HCT116 (cell line): Measurements from ENCODE around the gene RRH.

Experiments
- EZH2 ChIP-seq: fragments of 200-600 bp; sonication (generic); IDR thresholded peaks from 2 replicates; pipeline ENCODE4 v1.6.1; 2017; ENCODE audit warnings: antibody characterized with exemption, mixed run types
- FOSL1 ChIP-seq: IDR thresholded peaks from 2 replicates; pipeline ENCODE4 v1.6.1; 2012; ENCODE audit warnings: low read depth
- POLR2A ChIP-seq: IDR thresholded peaks from 2 replicates; pipeline ENCODE4 v1.7.0; 2011; ENCODE audit warnings: borderline replicate concordance; ENCODE audit not compliant: insufficient read depth, insufficient read length; ENCODE audit errors: extremely low read depth
- SP1 ChIP-seq: IDR thresholded peaks from 2 replicates; pipeline ENCODE4 v1.6.1; 2012; ENCODE audit warnings: low read depth
- ZNF274 ChIP-seq: fragments of 200-500 bp; sonication (Bioruptor generic); IDR thresholded peaks from 2 replicates; pipeline ENCODE4 v1.6.1; 2014; ENCODE audit warnings: mild to moderate bottlenecking, low read depth, low read length, inconsistent platforms
- TF ChIP-seq, protein P1 (sequence below): IDR thresholded peaks from 2 replicates; pipeline ENCODE4 v1.6.1; 2011; ENCODE audit warnings: mild to moderate bottlenecking, low read length, moderate library complexity; ENCODE audit not compliant: insufficient replicate concordance; ENCODE audit errors: extremely low read depth
- TF ChIP-seq, protein P2 (sequence below), 3 experiments: fragments of 200-600 bp in 1 of 3; sonication (generic) in 1 of 3; IDR thresholded peaks in 2 of 3; conservative IDR thresholded peaks in 1 of 3; 2 replicates each; pipeline ENCODE4 v1.5.1; 2012 to 2017; ENCODE audit warnings: low read depth in 2 of 3, low read length in 2 of 3, antibody characterized with exemption in 1 of 3, borderline replicate concordance in 1 of 3, control low read depth in 1 of 3, mild to moderate bottlenecking in 1 of 3, mixed read lengths in 1 of 3, mixed run types in 1 of 3, moderate library complexity in 1 of 3; ENCODE audit not compliant: insufficient read depth in 1 of 3
- TF ChIP-seq, protein P3 (sequence below): IDR thresholded peaks from 2 replicates; pipeline ENCODE4 v1.6.1; 2012

DNA sequence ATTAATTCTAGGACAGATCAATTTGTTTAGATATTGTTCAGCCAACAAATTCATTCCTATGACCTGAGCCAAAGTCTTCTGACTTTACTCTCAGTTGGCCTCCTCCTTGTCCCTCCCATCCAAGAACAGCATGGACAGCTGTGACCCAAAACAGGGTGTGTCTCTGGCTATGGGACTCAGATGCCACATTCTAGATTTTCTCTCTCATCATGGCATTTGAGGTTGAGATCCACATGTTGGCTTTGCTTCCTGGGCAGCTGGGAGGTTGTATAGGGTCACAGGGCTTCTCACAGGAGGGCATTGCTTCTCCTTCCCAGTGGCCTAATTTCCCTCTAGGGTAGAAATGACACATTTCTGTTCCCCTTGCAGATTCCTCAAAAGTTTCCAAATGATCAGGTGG is 62.3 kb downstream of the RRH start:
- TF ChIP-seq, protein P1, sequence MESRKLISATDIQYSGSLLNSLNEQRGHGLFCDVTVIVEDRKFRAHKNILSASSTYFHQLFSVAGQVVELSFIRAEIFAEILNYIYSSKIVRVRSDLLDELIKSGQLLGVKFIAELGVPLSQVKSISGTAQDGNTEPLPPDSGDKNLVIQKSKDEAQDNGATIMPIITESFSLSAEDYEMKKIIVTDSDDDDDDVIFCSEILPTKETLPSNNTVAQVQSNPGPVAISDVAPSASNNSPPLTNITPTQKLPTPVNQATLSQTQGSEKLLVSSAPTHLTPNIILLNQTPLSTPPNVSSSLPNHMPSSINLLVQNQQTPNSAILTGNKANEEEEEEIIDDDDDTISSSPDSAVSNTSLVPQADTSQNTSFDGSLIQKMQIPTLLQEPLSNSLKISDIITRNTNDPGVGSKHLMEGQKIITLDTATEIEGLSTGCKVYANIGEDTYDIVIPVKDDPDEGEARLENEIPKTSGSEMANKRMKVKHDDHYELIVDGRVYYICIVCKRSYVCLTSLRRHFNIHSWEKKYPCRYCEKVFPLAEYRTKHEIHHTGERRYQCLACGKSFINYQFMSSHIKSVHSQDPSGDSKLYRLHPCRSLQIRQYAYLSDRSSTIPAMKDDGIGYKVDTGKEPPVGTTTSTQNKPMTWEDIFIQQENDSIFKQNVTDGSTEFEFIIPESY: no peak
- TF ChIP-seq, protein P2, sequence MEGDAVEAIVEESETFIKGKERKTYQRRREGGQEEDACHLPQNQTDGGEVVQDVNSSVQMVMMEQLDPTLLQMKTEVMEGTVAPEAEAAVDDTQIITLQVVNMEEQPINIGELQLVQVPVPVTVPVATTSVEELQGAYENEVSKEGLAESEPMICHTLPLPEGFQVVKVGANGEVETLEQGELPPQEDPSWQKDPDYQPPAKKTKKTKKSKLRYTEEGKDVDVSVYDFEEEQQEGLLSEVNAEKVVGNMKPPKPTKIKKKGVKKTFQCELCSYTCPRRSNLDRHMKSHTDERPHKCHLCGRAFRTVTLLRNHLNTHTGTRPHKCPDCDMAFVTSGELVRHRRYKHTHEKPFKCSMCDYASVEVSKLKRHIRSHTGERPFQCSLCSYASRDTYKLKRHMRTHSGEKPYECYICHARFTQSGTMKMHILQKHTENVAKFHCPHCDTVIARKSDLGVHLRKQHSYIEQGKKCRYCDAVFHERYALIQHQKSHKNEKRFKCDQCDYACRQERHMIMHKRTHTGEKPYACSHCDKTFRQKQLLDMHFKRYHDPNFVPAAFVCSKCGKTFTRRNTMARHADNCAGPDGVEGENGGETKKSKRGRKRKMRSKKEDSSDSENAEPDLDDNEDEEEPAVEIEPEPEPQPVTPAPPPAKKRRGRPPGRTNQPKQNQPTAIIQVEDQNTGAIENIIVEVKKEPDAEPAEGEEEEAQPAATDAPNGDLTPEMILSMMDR (IDR thresholded peaks at IDR 0.05 in 2 of 3, conservative IDR thresholded peaks at IDR 0.05 in 1 of 3; ENCODE audit: borderline replicate concordance in 1 of 3, insufficient read depth in 1 of 3, low read depth in 2 of 3, low read length in 2 of 3): no peak
- TF ChIP-seq EZH2: no peak
- TF ChIP-seq POLR2A: no peak
- TF ChIP-seq ZNF274: no peak
- no peak for TF ChIP-seq SP1
- TF ChIP-seq, protein P3, sequence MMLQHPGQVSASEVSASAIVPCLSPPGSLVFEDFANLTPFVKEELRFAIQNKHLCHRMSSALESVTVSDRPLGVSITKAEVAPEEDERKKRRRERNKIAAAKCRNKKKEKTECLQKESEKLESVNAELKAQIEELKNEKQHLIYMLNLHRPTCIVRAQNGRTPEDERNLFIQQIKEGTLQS: no peak
- TF ChIP-seq FOSL1: no peak
